ENCODE data around the gene CDH4.

DNA sequence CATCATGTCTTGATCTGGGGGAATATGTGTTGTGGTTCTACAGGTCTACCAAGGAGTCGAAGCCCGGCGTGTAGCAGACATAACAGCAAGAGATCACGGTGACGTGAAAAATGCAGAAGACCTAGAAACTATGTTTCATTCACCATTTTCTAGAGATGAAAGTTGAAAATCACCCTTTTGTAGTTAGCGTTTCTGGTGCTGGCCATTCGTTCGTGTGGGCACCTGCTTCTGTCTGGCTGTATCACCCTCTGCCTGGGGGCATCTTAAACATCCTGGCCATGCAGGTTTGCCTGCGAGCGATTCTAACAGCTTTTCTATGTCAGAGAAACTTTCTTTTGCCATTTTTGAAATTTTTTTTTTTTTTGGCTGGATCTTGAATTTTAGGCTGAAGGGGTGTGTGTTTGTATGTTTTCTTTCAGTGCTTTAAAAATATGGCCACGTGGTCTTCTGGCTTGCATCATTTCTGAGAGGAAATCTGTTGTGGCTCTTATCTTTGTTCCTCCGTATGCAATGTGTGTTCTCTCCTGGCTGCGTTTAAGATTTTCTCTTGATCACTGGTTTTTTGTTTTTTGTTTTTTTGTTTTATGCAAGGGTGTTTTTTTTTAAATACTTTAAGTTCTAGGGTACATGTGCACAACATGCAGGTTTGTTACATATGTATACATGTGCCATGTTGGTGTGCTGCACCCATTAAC lies 226.7 kb downstream of the CDH4 start:
- TF ChIP-seq, protein P1, sequence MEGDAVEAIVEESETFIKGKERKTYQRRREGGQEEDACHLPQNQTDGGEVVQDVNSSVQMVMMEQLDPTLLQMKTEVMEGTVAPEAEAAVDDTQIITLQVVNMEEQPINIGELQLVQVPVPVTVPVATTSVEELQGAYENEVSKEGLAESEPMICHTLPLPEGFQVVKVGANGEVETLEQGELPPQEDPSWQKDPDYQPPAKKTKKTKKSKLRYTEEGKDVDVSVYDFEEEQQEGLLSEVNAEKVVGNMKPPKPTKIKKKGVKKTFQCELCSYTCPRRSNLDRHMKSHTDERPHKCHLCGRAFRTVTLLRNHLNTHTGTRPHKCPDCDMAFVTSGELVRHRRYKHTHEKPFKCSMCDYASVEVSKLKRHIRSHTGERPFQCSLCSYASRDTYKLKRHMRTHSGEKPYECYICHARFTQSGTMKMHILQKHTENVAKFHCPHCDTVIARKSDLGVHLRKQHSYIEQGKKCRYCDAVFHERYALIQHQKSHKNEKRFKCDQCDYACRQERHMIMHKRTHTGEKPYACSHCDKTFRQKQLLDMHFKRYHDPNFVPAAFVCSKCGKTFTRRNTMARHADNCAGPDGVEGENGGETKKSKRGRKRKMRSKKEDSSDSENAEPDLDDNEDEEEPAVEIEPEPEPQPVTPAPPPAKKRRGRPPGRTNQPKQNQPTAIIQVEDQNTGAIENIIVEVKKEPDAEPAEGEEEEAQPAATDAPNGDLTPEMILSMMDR (IDR thresholded peaks at IDR 0.05; ENCODE audit: insufficient read depth, low read depth, low read length), result no peak
- no peak for TF ChIP-seq EZH2 (IDR thresholded peaks at IDR 0.05; ENCODE audit: insufficient read depth, low read length)

Measured in astrocyte (in vitro differentiated cells and primary cell).